Fibroblast of skin of left quadriceps (primary cell): ENCODE data around the gene UBE2R2.
"Not testable (repeated sequence)": the region's sequence is repeated elsewhere in the genome, so short reads cannot be mapped to it uniquely, and the experiment has no call there.

Source experiments
- DNase-seq, 2 experiments: peaks; one replicate each; pipeline ENCODE4 v3.0.0-alpha.2; 2013; ENCODE audit warnings: low read depth in 2 of 2

UBE2R2 gene

DNA sequence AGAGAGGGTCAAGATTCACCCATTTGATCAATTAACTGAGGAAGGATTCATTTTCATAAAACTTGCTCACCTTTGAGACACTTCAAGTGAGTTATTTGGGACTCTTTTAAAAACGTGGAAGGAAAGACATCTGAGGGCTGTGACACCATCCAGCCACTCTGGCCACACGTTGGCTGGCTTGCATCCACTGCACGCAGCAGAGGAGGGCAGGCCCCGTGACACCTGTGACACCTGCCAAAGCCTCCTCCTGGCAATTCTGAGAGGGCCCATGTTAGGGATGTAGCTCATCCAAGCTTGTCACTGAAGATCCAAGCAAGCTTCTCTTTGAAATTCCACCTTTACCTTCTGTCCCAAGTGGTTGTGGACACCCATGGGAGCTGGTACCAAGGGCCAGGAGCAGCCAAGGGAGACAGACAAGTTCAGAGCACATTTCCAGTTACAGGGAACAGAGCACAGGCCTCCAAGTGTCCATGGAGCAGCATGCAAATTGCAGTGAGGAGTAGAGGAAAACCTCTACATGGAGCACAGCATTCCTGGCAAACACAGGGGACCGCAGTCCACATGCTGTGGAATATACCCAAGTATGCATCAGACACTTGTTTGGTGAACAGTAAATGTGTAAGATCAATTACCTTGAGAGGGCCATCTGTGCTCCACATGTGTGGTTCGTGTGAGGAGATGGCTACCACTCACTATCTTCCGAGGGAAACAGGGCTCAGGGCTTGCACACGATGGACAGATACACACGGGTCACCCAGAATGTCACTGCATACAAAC, 16.8 kb upstream of the UBE2R2 start:
- DNase-seq: peak; percentile 38 to 39

DNA sequence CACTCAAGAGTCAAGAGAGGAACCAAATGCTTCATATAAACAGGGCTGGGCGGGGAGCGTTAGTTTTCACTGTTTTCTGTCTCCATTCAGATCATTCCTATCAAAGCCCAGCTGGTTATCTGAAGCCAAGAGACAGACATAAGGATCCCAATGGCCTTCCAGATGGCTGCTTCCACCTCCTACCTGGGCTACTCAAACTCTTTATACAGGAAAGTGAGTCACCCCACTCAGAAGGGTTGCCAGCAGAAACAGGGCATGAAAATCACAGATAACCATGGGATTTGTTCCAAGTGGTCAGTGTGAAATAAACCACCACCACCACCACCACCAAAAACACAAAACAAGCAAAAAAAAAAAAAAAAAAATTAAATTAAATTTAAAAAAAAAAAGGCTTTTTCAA, 16.1 kb upstream of the UBE2R2 start:
- DNase-seq: no peak

DNA sequence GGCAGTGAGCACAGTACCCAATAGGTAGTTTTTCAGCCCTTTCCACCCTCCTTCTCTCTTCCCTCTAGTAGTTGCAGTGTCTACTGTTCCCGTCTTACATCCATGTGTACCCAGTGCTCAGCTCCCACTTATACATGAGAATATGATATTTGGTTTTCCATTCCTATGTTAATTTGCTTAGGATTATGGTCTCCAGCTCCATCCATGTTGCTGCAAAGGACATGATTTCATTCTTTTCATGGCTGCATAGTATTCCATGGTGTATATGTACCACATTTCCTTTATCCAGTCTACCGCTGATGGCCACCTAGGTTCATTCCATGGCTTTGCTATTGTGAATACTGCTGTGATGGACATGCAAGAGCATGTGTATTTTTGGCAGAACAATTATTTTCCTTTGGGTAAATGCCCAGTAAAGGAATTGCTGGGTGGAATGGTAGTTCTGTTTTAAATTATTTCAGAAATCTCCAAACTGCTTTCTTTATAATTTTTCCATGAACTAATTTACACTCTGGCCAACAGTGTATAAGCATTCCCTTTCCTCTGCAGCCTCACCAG, 14.9 kb upstream of the UBE2R2 start:
- DNase-seq: not testable (repeated sequence)

DNA sequence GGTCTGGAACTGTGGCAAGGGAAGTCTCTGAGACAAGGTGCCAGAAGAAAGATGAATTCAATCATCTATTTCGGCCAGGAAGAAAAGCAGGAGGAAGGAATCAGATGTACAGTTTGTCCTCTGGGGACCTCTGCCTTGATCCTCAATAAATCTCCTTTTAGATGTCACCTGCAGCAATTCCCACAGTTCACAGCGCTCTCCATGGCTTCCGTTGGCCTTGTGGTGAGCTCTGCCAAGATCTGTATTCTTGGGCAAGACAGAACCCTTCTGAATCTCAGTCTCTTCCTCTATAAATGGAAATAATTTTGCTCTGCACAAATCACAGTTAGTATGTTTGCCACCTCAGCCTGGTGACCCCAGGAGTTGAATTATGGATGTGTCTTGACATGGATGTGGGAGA, 12.8 kb upstream of the UBE2R2 start:
- not testable (repeated sequence) for DNase-seq

DNA sequence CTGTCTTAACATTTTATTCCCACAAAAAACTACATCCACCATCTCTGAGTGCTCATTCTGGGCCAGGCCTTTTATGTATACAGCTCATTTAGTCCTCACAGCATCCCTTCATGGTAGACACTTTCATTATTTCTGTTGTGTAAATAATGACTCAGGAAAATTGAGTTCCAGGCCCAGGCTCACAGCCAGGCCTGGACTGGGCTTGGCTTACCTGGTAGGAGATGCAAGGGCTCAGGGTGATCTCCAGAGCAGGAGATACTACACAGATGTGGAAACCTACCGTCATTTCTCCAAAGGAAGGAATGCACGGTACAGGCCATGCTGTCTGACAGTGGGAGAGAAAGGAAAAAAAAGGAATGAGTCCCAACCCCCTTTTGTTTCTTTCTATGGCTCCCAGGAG, 9.8 kb upstream of the UBE2R2 start:
- not testable (repeated sequence) for DNase-seq

DNA sequence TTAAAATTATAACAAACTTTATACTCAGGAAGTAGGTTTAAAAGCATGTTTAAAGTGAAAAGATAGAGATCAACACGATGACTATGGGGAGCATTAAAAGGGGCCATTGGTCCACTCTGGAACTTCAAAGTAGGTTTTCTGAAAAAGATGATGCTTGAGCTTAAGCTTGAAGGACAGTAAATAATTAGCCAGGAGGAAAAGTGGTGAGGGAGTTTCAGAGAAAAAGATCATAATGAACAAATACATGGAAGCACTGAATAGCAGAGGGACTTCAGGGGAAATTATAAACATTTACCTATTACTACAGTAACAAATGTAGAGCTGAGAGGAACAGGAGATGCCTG, 8.0 kb upstream of the UBE2R2 start:
- not testable (repeated sequence) for DNase-seq

DNA sequence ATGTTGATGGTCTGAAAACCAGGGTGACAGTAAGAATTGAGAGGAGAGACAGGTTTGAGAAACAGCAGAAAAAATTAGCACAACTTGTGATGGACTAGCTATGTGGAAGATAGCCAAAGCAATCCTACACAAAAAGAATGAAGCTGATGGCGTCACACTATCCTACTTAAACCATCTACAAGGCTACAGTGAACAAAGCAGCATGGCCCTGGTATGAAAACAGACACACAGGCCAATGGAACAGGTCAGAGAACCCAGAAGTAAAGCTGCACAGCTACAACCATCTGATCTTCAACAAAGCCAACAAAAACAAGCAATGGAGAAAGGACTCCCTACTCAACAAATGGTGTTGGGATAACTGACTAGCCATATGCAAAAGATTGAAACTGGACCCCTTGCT, 7.5 kb upstream of the UBE2R2 start:
- no peak for DNase-seq

DNA sequence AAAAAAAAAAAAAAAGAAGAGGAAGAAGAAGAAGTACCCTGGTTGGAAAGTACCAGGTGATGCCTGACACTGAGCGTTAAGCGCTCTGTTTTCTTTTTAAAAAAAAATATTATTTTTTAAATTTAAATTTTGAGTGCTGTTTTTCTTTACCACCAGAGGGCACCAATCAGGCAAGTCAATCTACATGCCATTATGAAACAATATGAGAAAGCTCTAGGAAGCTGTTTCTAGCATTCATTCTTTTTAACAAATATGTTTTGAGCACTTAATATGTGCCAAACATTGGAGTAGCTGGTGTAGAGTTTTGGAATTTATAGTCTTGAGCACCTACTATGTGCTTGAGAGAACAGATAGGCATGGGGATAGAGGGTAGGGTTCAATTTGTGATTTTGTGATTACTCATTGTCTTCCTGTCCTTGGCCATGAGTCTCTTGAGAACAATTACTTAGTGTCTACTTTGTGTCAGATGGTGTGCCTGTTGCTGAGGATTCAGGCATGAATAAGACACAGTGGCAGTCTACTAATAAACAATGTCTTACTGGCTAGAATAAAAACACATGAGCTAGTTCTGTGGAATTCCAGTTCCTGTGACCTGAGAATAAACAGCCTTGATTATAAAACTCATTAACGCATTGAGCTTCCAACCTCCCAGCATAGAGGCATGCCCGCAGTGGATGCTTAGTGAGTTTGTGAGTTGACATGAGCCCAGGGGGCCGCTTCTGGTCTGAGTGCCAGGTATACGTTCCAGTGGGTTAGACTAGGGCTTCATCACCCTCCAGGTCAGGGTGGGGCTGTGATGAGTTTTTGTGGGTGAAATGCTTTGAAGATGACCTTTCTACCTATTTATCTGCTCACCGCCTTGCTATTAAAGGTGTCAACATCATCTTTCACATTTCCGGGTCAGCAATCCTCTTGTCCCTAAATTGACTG, 3.0 kb upstream of the UBE2R2 start:
- no peak for DNase-seq

DNA sequence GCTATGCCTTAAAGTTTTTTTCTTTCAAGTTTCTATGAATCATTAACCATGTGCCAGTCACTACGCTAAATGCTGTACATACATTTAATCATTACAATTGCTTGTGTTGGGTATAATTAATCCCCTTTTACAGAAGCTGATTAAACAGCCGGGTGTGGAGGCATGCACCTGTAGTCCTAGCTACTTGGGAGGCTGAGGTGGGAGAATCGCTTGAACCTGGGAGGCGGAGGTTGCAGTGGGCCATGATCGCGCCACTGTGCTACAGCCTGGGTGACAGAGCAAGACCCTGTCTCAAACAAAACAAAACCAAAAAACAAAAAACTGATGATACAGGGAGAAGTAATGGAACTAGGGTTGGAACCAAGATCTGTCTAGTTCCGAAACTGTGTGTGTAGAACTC, 1.2 kb upstream of the UBE2R2 start:
- no peak for DNase-seq

DNA sequence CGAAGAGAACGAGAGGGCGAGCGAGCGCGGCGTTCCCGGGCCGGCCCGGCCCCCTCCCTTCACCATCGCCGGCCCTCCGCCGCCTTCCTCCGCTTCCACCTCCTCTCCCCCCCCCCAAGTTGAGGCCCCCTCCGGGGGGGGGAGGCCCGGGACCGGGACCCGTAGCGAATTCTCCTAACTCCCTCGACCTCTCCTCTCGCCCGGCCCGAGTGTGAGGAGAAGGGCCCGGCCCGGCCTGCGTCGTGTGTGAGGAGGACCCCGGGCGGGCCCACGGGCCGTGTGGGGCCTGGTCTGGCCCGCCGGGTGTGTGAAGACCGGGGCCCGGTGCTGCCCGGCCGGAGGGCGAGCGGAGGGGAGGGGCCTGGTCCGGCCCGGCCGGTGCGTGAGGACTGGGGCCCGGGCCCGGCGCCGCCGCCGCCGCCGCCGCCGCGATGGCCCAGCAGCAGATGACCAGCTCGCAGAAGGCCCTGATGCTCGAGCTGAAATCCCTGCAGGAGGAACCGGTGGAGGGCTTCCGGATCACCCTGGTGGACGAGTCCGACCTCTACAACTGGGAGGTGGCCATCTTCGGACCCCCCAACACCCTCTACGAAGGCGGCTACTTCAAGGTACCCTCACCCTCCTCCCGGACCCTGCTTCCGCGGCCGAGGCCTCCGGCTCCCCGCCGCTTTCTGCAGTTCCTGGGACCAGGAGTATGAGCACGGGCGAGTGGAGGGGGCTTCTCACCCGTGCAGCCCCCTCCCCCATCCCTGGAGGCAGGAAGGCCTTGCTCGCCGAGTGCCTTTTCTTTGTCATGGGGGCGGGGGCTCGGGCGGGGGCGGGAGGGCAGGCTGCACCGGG, 587 bp downstream of the UBE2R2 start:
- DNase-seq: no peak

DNA sequence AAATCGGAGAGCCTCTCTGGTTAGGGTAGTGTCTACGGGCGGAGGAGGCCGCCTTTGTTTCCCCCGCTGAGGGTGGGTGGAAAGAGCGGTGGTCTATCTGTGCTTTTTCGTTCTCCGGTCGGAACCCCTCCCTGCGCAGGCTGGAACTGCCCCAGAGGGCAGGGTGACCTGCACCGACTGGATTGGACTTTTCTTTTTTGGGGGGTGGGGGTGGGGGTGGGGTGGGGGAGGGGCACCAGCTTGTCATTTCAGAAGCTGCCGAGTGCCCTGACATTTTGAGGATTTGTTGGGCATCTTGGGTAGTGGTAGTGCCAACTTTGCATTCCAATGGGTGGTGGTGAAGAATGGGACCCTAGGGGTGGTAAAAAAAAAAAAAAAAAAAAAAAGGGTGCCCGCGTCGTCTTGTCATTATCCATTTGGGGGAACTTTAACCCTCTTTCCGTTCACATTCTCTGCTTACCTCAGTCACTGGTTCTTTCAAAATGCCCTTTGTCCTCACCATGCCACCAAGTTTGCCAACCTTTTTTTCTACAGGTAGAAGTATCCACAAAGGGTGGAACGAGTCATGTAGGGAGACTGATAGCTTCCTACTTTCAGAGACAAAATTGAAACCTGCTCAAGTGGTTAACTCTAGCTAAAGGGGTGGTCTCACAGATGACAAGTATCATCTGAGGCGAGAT, 1.3 kb downstream of the UBE2R2 start:
- DNase-seq: no peak

DNA sequence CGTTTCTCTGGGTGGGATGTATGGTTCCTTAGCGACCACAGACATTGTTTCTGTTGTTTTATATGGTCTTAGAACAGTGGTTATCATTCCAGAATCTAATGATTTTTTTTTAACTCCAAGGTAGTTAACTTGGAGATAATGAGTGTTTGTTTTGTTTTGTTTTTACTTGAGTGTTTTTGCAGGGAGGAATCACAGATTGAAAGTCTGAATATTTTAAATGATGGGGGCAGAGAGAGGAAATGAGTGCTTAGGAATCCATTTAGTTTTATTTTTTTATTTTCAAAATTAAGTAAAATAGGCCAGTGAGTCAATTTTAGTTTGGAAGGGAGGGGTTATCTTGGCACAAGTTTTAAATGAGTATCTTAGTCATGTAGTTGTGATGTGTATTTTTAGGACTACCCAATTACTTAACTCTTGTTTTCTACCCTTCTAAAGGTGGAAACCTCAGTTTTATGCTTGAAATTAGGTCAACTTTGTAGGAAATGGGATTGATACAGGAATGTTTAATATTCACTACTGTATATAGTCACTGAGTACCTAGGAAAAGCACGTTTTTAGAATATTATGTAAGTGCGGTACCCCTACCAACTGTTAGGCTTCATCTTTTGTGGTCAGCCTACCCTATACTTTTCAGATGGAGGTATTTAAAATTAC, 2.0 kb downstream of the UBE2R2 start:
- no peak for DNase-seq

DNA sequence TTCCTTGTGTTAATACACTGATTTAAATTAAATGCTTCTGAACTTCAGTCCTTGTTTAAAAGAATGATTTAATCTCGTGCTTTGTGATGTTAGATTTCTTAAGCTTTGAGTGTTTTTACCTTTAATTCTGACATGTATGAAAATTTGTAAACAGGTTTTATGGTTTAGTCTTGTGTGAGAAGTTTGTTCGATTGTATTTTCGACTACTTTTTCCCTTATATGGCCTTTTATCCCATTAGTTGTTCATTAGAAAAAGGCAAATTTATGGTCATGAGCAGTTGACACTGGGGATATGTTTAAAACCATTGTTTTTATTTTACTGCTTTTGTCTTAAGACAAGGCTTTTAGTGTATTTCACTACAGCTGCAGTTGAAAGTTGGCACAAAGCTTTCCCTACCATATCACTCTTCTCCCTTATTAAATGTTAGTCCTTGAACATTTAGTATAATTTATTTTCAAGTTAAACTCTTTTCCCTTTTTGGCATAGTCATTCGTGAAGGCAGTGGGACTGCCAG, 3.3 kb downstream of the UBE2R2 start:
- DNase-seq: no peak

DNA sequence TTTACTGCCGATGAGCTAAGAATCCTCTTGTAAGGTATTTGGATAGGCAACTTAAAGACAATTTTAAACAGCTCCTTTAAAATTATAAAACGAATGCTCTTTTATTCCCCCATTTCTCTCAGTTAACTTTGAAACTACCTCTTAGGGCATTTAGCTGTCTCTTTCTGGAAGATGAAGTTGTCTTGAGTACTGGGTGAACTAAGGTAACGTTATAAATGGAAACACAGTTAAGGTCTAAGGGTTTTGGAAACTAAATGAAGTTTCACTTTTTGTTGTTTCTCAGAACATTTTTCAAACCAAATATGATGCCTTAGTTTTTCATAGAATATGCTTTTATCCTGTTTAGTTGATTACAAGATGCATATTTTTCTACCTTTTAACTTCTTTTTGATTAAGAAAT, 6.8 kb downstream of the UBE2R2 start:
- DNase-seq: no peak

DNA sequence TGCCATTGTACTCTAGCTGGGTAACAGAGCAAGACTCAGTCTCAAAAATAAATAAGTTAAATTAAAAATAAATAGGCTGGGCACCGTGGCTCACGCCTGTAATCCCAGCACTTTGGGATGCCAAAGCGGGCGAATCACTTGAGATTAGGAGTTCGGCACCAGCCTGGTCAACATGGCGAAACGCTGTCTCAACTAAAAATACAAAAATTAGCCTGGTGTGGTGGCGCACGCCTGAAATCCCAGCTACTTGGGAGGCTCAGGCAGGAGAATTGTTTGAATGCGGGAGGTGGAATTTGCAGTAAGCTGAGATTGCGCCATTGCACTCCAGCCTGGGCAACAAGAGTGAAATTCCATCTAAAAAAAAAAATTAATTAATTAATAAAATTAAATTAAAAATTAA, 10.3 kb downstream of the UBE2R2 start:
- not testable (repeated sequence) for DNase-seq

DNA sequence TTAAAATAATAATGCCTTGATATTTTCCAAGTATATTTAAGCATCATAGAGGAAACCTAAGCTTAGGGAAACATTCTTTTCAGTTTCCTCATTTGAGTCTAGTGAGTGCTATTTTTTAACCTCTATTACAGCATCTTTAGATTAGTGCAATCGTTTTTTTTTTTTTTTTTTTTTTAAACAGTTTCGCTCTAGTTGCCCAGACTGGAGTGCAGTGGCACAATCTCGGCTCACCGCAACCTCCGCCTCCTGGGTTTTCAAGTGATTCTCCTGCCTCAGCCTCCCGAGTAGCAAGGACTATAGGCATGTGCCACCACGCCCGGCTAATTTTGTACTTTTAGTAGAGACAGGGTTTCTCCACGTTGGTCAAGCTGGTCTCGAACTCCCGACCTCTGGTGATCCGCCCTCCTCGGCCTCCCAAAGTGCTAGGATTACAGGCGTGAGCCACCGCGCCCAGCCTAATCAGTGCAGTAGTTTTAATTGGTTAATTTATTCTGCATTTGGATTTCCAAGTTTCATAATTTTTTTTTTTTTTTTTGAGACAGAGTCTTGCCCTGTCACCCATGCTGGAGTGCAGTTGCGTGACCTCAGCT, 12.8 kb downstream of the UBE2R2 start:
- DNase-seq: not testable (repeated sequence)

DNA sequence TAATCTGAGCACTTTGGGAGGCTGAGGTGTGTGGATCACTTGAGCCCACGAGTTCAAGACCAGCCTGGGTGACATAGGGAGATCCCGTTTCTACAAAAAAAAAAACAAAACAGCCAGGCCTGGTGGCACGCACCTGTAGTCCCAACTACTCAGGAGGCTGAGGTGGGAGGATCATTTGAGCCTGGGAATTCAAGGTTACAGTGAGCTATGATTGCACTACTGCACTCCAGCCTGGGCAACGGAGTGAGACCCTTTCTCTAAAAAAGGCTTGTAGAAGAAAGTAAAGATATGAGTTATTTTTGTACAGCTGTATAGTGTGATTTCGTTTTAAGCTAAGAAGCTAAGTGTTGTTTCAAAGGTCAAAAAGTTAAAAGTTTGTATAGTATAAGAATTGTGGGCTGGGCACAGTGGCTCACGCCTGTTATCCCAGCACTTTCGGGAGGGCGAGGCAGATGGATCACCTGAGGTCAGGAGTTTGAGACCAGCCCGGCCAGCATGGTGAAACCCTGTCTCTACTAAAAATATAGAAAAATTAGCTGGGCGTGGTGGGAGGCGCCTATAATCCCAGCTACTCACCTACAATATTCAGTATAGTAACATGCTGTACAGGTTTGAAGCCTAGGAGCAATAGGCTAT, 18.8 kb downstream of the UBE2R2 start:
- no peak for DNase-seq

DNA sequence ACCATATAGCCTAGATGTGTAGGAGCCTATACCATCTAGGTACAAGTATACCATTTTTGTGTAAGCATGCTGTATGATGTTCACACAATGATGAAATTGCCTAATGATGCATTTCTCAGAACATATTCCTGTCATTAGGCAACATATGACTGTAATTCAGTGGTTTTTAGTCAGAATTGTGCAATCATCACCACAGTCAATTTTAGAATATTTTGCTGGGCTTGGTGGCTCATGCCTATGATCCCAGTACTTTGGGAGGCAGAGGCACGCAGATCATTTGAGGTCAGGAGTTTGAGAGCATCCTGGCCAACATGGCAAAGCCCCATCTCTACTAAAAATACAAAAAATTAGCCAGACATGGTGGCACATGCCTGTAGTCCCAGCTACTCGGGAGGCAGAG, 19.3 kb downstream of the UBE2R2 start:
- DNase-seq: peak; percentile 88 to 89

DNA sequence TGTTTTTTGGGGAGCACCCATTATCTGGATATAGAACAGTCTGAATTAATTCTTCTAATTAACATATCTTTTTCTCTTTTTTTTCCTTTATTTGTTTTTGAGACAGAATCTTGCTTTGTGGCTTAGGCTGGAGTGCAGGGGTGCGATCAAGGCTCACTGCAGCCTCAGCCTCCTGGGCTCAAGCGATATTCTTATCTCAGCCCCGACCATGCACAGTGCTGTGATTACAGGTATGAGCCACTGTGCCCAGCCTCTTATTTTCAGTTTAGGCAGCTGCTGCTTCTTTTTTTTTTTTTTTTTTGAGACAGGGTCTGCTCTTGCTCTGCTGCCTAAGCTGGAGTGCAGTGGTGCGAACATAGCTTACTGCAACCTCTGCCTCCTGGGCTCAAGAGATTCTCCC, 20.2 kb downstream of the UBE2R2 start:
- no peak for DNase-seq

DNA sequence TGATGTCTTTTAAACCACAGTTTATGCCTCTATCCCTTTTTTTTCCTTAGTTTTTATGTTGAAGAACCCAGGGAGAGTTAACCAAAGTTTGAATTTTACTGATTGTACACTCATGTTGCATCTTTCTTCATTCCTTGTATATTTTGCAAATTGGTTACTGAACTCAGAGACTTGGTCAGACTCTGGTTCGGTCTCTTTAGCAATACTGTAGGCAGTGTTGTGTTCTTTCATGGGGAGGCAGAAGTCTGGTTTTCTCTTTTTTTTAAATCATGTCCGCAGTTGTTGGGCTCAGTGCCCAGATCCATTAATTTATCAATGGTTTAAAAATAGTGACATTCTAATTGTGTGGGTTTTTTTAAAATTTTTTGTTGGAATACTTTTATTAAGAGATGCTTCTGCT, 23.4 kb downstream of the UBE2R2 start:
- DNase-seq: no peak
